Ovary (tissue), 3 donors: Measurements from ENCODE around the gene PRR14.

ENCODE experiments used
- POLR2A ChIP-seq: fragments of 450-650 bp; IDR thresholded peaks from one replicate; pipeline ENCODE4 v1.6.1; 2017; ENCODE audit warnings: antibody characterized with exemption, mild to moderate bottlenecking, moderate library complexity
- TF ChIP-seq, protein P1 (sequence below), 3 donors: fragments of 450-650 bp in 2 of 3; fragments of 200-600 bp in 1 of 3; IDR thresholded peaks; one replicate each; pipeline versions ENCODE4 v1.5.1 to v1.8.0; 2016 to 2022; ENCODE audit warnings: antibody characterized with exemption in 3 of 3, mild to moderate bottlenecking in 1 of 3
- donor health status: DM: no; HTN: no; CAD: no.

DNA sequence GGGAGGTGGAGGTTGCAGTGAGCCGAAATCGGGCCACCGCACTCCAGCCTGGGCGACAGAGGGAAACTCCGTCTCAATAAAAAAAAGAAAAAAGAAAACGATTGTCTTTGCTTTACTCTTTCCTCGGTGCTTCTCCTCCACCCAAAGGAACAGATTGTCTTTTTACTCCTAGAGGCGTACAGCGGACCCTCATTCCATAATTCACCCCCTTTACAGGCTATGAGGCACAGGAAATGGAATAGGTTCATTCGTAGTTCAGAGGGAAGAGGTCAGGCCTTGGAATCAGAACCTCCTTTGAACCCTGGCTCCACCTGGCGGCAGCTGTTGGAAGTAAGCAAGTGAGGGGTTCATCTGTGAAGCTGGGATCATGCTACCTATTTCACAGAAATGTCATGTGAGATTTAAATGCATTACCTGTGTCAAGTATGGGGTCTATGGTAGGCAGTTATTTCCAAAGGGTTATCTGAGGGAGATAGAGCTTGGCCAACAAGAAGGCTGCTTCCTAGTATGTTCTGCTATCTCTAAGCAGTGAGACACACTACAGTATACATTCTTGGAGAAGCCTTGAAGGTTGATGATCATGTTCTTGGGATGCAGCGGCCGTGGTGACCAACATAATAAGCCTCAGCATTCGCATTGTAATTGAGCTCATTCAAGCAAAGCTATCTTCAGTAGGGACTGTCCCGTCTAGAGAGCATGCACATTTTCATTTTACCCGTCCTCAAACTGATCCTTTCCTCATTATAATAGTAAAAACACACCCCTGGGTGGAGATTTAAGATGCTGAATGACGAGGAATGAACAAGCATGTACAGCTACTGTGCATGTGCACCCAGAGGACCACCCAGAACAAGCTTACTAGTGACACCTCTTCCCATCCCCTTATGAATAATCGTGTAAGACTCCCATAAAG, 21.9 kb upstream of the PRR14 start:
- TF ChIP-seq, protein P1, sequence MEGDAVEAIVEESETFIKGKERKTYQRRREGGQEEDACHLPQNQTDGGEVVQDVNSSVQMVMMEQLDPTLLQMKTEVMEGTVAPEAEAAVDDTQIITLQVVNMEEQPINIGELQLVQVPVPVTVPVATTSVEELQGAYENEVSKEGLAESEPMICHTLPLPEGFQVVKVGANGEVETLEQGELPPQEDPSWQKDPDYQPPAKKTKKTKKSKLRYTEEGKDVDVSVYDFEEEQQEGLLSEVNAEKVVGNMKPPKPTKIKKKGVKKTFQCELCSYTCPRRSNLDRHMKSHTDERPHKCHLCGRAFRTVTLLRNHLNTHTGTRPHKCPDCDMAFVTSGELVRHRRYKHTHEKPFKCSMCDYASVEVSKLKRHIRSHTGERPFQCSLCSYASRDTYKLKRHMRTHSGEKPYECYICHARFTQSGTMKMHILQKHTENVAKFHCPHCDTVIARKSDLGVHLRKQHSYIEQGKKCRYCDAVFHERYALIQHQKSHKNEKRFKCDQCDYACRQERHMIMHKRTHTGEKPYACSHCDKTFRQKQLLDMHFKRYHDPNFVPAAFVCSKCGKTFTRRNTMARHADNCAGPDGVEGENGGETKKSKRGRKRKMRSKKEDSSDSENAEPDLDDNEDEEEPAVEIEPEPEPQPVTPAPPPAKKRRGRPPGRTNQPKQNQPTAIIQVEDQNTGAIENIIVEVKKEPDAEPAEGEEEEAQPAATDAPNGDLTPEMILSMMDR (IDR thresholded peaks at IDR 0.05), result peak; percentile 69 to 85 (median 79)
- TF ChIP-seq POLR2A, result no peak
